ENCODE results near the gene ATG9A. TPM values are rescaled to one million over a fixed set of nuclear protein-coding genes. Genes with fewer than 3 reads are reported as not detected.

ATG9A gene
- polyA plus RNA-seq, 1 donor from 2014 or later: 26.2 TPM

- Histone ChIP-seq H3K27ac (ENCODE audit: low read length) (no peak overlapping the region), H3K4me2 (ENCODE audit: low read length) (no peak overlapping the region)
Measured at GRCh38 chr2:219172231-219173154, 56.9 kb downstream of the ATG9A start.

More at GRCh38 chr2:219172231-219173154, 56.9 kb downstream of the ATG9A start:
- no peaks in the 10 kb centered on the region for H3K36me3 ChIP-seq (ENCODE audit: insufficient read depth, low read length)
- no peaks in the 10 kb centered on the region for H4K20me1 ChIP-seq (ENCODE audit: insufficient read depth)
- H3K9me3 ChIP-seq (ENCODE audit: low read length): no peaks in the 10 kb centered on the region
- H3K9ac ChIP-seq (ENCODE audit: low read length): no peak overlapping the region
- peaks cover 4% of the 10 kb centered on the region for H3K79me2 ChIP-seq (replicated peaks; ENCODE audit: insufficient read depth, low read length)
- no peak overlapping the region for H2AFZ ChIP-seq (ENCODE audit: low read depth, low read length)
- H3K9me2 ChIP-seq (ENCODE audit: insufficient read depth, low read length): no peaks in the 10 kb centered on the region
- peaks cover 3% of the 10 kb centered on the region for H3F3A ChIP-seq (ENCODE audit: insufficient read depth, low read length, poor library complexity, severe bottlenecking)
- H3K4me3 ChIP-seq (ENCODE audit: low read length): no peak overlapping the region
- H3K27me3 ChIP-seq (ENCODE audit: insufficient read depth, low read depth, low read length): no peaks in the 10 kb centered on the region
- TF ChIP-seq MXI1 (conservative IDR thresholded peaks at IDR 0.05; ENCODE audit: poor library complexity, severe bottlenecking) (no peak), POLR2AphosphoS5 (IDR thresholded peaks at IDR 0.05) (no peak), REST (IDR thresholded peaks at IDR 0.05; ENCODE audit: borderline replicate concordance) (no peak), TAF1 (IDR thresholded peaks at IDR 0.05; ENCODE audit: low read depth) (no peak), EP300 (conservative IDR thresholded peaks at IDR 0.05; ENCODE audit: poor library complexity, severe bottlenecking) (no peak), CTCF (IDR thresholded peaks at IDR 0.05; ENCODE audit: poor library complexity, severe bottlenecking) (no peak), RAD21 (conservative IDR thresholded peaks at IDR 0.05) (no peak), EZH2 (IDR thresholded peaks at IDR 0.05; ENCODE audit: borderline replicate concordance, insufficient read depth, low read length, poor library complexity, severe bottlenecking) (no peak), SMC3 (conservative IDR thresholded peaks at IDR 0.05; ENCODE audit: poor library complexity) (no peak)
